Esophagus (tissue), 2 donors: ENCODE data around the gene PHF14. TPM values are rescaled to one million over a fixed set of nuclear protein-coding genes. Genes with fewer than 3 reads are reported as not detected.

Experiments
- H3K27ac ChIP-seq, 2 donors: one replicate each; pipeline ENCODE4 v1.5.1; 2013; ENCODE audit warnings: low read depth in 2 of 2, mild to moderate bottlenecking in 2 of 2, inconsistent platforms in 1 of 2, low read length in 1 of 2, moderate library complexity in 1 of 2
- H3K27me3 ChIP-seq, 2 donors: one replicate each; pipeline ENCODE4 v1.6.1; 2013; ENCODE audit warnings: low read length in 2 of 2, control low read depth in 1 of 2, mild to moderate bottlenecking in 1 of 2; ENCODE audit not compliant: insufficient read depth in 2 of 2, control insufficient read depth in 1 of 2
- H3K36me3 ChIP-seq, 2 donors: one replicate each; pipeline ENCODE4 v1.6.1; 2013; ENCODE audit warnings: low read length in 1 of 2; ENCODE audit not compliant: control insufficient read depth in 2 of 2, insufficient read depth in 2 of 2
- H3K4me1 ChIP-seq, 2 donors: one replicate each; pipeline ENCODE4 v1.6.1; 2013; ENCODE audit warnings: low read length in 1 of 2; ENCODE audit not compliant: control insufficient read depth in 2 of 2, insufficient read depth in 2 of 2
- H3K4me3 ChIP-seq, 2 donors: one replicate each; pipeline ENCODE4 v1.5.1; 2013; ENCODE audit warnings: low read length in 2 of 2, mild to moderate bottlenecking in 2 of 2, low read depth in 1 of 2, moderate library complexity in 1 of 2
- H3K9me3 ChIP-seq, 2 donors: one replicate each; pipeline ENCODE4 v1.6.1; 2013; ENCODE audit warnings: mild to moderate bottlenecking in 2 of 2, low read depth in 1 of 2, low read length in 1 of 2, moderate library complexity in 1 of 2; ENCODE audit not compliant: control insufficient read depth in 2 of 2, insufficient read depth in 1 of 2
- WGBS, 2 donors: extraction: QIAGEN DNeasy Blood & Tissue Kit; methylation state at CpG; one replicate each; pipeline ENCODE4 v1.1.7; 2013; 5-methylcytosine and 5-hydroxymethylcytosine counted together
- polyA plus RNA-seq, 2 donors: library from polyadenylated mRNA; stranded (reverse); fragments of 200-250 nt; gene quantifications; one replicate each; pipeline ENCODE4 v1.2.3, GENCODE V29; 2013
- donor health status: healthy with polysubstance abuse.
- donor health status: Bipolar disorder and iron deficiency.

PHF14 gene
- polyA plus RNA-seq, 2 donors: 10.2 to 18.0 TPM

GRCh38 chr7:11176985-11177555, 203.4 kb downstream of the PHF14 start:
- 98 to 99% methylated on average over 1 of the region's 1 CpG for WGBS, 2 donors
- Histone ChIP-seq H3K9me3 (no peaks in the 10 kb centered on the region), H3K4me3 (no peak overlapping the region), H3K27me3 (no peaks in the 10 kb centered on the region), H3K27ac (no peak overlapping the region), H3K4me1 (no peaks in the 10 kb centered on the region), H3K36me3 (no peaks in the 10 kb centered on the region)

DNA sequence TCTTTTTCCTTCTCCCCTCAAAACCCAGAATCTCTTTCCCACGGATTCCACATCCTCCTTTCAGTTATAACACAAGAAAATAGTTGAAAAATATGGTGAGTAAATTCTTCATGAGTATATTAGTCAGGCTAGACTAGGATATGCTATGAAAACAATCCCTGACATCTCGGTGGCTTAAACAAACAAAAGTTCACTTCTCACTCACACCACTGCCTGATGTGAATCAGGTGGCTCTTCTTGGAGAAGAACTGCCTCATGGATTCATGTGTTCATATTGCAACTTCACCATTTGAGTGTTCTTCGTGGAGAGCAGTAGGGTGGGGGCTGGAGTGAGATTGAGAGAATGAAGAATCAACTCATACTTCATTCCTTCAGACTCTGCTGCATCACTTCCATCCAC, 204.1 kb downstream of the PHF14 start:
- H3K27ac ChIP-seq: no peak overlapping the region
- 42 to 56% methylated on average over 3 of the region's 3 CpGs for WGBS, 2 donors
- H3K9me3 ChIP-seq: no peaks in the 10 kb centered on the region
- no peaks in the 10 kb centered on the region for H3K4me1 ChIP-seq
- no peaks in the 10 kb centered on the region for H3K27me3 ChIP-seq
- H3K4me3 ChIP-seq: no peak overlapping the region
- H3K36me3 ChIP-seq: no peaks in the 10 kb centered on the region

GRCh38 chr7:11181590-11181989, 207.9 kb downstream of the PHF14 start:
- no peaks in the 10 kb centered on the region for H3K9me3 ChIP-seq
- H3K27me3 ChIP-seq: no peaks in the 10 kb centered on the region
- no peaks in the 10 kb centered on the region for H3K36me3 ChIP-seq
- H3K4me3 ChIP-seq: no peak overlapping the region
- H3K4me1 ChIP-seq: no peaks in the 10 kb centered on the region
- H3K27ac ChIP-seq: no peak overlapping the region
- 81 to 83% methylated on average over 10 of the region's 10 CpGs for WGBS, 2 donors

- H3K36me3 ChIP-seq: no peaks in the 10 kb centered on the region
- no peaks in the 10 kb centered on the region for H3K4me1 ChIP-seq
- no peak overlapping the region for H3K4me3 ChIP-seq
- H3K9me3 ChIP-seq: no peaks in the 10 kb centered on the region
- no peaks in the 10 kb centered on the region for H3K27me3 ChIP-seq
- no peak overlapping the region for H3K27ac ChIP-seq
- WGBS, 2 donors: 62 to 63% methylated on average over 1 of the region's 1 CpG
Measured at GRCh38 chr7:11182736-11183135, 209.1 kb downstream of the PHF14 start.

DNA sequence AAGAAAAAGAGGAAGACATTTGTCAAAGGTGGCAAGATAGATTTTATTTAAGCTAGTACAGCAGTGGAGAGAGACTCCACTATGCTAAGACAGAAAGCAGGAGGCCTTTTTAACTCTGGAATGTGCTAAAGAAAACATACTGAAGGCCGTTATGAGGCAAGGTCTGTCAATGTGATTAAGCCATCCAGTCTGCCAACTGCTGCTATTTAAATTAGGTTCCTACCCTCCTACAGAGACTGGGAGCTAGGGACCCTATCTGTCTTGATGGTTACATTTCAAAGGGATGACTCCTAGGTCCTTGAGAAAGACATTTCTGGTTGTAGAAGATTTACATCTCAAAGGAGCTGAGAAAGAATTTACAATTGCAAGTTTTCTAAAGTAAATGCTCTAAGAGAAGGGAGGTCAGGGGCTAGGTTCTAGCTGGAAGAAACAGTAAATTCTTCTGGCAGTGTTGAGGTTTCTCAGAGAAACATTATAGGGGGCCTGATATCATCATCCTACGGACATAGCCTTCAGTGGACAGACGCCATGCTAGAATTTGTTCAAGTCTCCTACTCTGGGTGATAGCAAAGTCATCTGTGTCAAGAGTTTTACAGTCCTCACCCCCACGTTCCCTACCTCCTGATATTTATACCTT, 211.6 kb downstream of the PHF14 start:
- Histone ChIP-seq H3K4me1 (no peaks in the 10 kb centered on the region), H3K27me3 (no peaks in the 10 kb centered on the region), H3K36me3 (no peaks in the 10 kb centered on the region), H3K4me3 (no peak overlapping the region), H3K9me3 (no peaks in the 10 kb centered on the region), H3K27ac (no peak overlapping the region)
- 66 to 72% methylated on average over 4 of the region's 4 CpGs for WGBS, 2 donors

GRCh38 chr7:11188529-11189310, 215.0 kb downstream of the PHF14 start:
- 64 to 71% methylated on average over 8 of the region's 8 CpGs for WGBS, 2 donors
- no peaks in the 10 kb centered on the region for H3K27me3 ChIP-seq
- no peak overlapping the region for H3K27ac ChIP-seq
- no peaks in the 10 kb centered on the region for H3K9me3 ChIP-seq
- H3K4me1 ChIP-seq: no peaks in the 10 kb centered on the region
- no peaks in the 10 kb centered on the region for H3K36me3 ChIP-seq
- no peak overlapping the region for H3K4me3 ChIP-seq

DNA sequence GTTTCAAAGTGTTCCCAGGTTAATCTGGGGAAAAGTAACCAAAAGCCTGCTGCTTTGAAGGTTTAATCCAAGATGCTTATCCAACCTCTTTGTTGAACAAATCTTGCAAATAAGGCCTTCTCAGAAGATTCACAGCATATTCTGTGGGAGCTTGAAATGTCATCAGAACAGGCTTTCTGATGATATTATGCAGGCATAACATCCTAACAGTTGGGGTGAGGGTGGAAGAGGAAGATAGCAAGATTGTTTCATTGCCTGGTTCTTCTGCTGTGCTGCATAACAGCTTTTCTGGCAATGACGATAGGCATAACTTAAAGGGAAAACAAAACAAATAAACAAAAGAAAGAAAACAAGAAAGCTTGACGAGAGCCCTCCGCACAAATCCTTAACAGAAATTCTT, 217.4 kb downstream of the PHF14 start:
- no peaks in the 10 kb centered on the region for H3K9me3 ChIP-seq

DNA sequence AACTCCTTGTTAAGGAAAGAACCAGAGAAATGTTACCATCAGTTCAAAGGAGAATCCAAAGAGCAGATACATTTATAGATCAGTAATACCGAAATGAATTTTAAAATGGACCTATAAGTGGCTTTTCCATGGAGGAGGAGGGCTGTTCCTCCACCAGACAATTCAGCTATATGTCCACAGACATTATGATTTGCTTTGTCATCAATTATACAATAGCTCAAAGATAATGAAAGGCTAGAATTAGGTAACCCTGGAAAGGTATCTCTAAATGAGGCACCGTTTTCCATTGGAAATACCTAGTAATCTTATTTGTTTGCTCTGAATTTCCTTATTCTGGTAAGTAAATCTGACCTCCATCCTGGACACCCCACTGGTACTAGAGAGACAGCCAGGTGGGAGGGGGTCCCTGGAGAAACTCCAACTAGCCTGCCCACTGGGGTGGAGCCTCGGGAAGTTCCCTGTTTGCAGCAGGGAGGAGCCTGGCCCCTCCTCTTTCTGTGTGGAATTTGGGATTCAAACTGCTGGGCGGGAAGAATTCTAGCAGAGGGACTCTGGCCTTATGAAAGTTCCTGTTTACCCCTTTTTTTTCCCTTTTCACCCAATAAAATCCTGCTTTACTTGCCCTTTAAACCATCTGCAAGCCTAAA, 218.0 kb downstream of the PHF14 start:
- Histone ChIP-seq H3K27me3 (no peaks in the 10 kb centered on the region), H3K9me3 (no peaks in the 10 kb centered on the region), H3K4me1 (no peaks in the 10 kb centered on the region), H3K36me3 (no peaks in the 10 kb centered on the region), H3K27ac (no peak overlapping the region), H3K4me3 (no peak overlapping the region)
- 54 to 68% methylated on average over 4 of the region's 4 CpGs for WGBS, 2 donors

More for the DNA sequence above, 217.4 kb downstream of the PHF14 start:
- no peak overlapping the region for H3K27ac ChIP-seq
- no peaks in the 10 kb centered on the region for H3K4me1 ChIP-seq
- no peaks in the 10 kb centered on the region for H3K27me3 ChIP-seq
- no peaks in the 10 kb centered on the region for H3K36me3 ChIP-seq
- WGBS, 2 donors: 82 to 89% methylated on average over 3 of the region's 3 CpGs
- H3K4me3 ChIP-seq: no peak overlapping the region

GRCh38 chr7:11192506-11192905, 218.8 kb downstream of the PHF14 start:
- H3K4me3 ChIP-seq: no peak overlapping the region
- H3K9me3 ChIP-seq: no peaks in the 10 kb centered on the region
- no peaks in the 10 kb centered on the region for H3K4me1 ChIP-seq
- WGBS, 2 donors: 68 to 76% methylated on average over 5 of the region's 5 CpGs
- H3K27me3 ChIP-seq: no peaks in the 10 kb centered on the region
- H3K27ac ChIP-seq: no peak overlapping the region
- no peaks in the 10 kb centered on the region for H3K36me3 ChIP-seq
